ENCODE data around the gene PTGES2. TPM values are rescaled to one million over a fixed set of nuclear protein-coding genes. Genes with fewer than 3 reads are reported as not detected.

PTGES2 gene
- total RNA-seq, result 68.0 TPM

DNA sequence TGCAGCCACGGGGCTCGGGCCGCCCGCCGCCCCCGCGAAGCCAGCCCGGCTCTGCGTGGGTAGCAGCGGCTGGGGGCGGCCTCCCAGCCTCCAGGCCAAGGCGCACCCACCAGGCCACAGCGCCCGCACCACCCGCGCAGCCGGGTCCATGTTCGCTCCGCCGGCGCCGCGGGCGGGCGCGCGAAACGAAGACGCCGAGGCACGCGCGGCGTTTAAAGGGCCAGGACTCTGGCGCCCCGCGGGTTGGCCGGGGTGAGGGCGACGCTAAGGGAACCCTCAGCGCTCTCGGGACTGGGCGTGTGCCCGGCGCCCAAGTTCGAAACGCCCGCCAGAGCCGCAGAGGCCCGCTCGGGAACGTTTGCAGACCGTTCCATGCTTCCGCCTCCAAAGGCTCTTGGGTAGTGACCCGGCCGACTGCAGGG is at the start of gene PTGES2:
TSS of gene PTGES2 (minus strand) at position 162 of the 422 bp plus-strand sequence. CDS start at position 150, 12 bp downstream.

DNA sequence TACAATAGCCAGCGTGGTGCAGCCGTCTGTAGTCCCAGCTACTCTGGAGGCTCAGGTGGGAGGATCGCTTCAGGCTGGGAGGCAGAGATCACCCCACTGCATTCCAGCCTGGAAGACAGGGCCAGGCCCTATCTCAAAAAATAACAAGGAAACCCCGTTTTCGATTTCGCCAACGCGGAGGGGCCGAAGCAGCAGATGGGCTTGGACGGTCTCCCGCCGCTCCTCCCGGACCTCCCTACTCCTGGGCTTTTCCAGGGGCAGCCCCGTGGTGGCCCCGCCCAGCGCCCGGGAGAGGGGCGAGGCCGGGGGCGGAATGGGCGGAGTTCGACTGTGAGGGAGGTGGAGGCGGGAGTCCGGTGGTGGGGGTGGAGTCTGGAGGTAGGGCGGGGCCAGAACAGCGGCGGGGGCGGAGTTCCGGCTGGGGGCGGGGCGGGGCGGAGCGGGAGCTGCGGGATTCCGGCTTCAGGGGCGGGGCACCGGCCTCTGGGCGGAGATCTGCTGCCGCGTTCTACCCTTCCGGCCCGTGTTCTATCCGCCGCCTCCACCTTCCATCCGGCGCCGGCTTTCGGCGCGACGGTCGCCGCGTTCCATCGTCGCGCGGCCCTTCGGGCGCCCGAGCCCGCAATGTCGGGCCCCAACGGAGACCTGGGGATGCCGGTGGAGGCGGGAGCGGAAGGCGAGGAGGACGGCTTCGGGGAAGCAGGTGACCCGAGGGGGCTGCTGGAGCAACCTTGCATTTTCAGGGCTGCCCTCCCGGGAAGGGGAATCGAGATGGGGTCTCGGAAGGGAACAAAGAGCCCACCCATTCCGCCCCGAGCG is 32.5 kb upstream of the PTGES2 start, which contains the start of gene BBLN:
TSS of gene BBLN (plus strand) at position 482 of the 819 bp plus-strand sequence. CDS start at position 625, 143 bp downstream.

DNA sequence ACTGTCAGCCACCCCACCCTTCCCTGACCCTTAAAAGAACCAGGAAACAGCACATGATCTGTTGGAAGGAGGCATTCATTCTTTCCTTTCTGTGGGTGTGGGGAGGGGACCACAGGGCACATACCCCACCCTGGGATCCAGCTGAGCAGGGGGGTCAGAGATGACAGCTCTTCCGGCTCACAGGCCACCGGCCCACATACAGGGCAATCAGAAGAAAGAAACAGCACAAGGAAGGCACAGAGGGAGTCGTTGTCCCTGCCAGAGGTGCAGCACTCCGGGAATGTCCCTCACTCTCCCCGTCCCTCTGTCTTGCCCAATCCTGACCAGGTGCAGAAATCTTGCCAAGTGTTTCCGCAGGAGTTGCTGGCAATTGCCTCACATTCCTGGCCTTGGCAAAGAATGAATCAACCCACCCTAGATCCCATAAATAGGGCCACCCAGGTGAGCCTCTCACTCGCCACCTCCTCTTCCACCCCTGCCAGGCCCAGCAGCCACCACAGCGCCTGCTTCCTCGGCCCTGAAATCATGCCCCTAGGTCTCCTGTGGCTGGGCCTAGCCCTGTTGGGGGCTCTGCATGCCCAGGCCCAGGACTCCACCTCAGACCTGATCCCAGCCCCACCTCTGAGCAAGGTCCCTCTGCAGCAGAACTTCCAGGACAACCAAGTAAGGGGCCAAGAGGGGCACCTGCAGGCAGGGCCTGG is 21.6 kb upstream of the PTGES2 start, which contains the start of gene LCN2:
TSS of gene LCN2 (plus strand) at position 453 of the 701 bp plus-strand sequence. CDS start at position 526, 73 bp downstream.

Other genes with a start within 250 kb of the PTGES2 start
- gene ST6GALNAC6, start 228.1 kb downstream of the PTGES2 start, total RNA-seq, result 31.2 TPM
- gene ST6GALNAC4, start 210.7 kb downstream of the PTGES2 start, total RNA-seq, result 28.8 TPM
- gene PIP5KL1, start 197.0 kb downstream of the PTGES2 start, total RNA-seq, result 2.3 TPM
- 15.9 TPM for gene DPM2, start 189.9 kb downstream of the PTGES2 start, total RNA-seq
- gene EEIG1, start 146.7 kb downstream of the PTGES2 start, total RNA-seq, result 14.0 TPM
- gene NAIF1, start 60.4 kb downstream of the PTGES2 start, total RNA-seq, result 13.6 TPM
- 32.7 TPM for gene SLC25A25, start 59.5 kb downstream of the PTGES2 start, total RNA-seq
- 7.1 TPM for gene LCN2, start 21.7 kb upstream of the PTGES2 start, total RNA-seq
- 46.3 TPM for gene BBLN, start 32.5 kb upstream of the PTGES2 start, total RNA-seq
- gene CIZ1, start 63.8 kb upstream of the PTGES2 start, total RNA-seq, result 43.8 TPM
- gene DNM1, start 75.7 kb upstream of the PTGES2 start, total RNA-seq, result 71.9 TPM
- gene GOLGA2, start 148.3 kb upstream of the PTGES2 start, total RNA-seq, result 84.7 TPM
- gene SWI5, start 148.5 kb upstream of the PTGES2 start, total RNA-seq, result 25.7 TPM
- 26.6 TPM for gene TRUB2, start 194.7 kb upstream of the PTGES2 start, total RNA-seq
- gene COQ4, start 195.1 kb upstream of the PTGES2 start, total RNA-seq, result 61.0 TPM
- gene SLC27A4, start 212.8 kb upstream of the PTGES2 start, total RNA-seq, result 23.7 TPM
- gene URM1, start 243.6 kb upstream of the PTGES2 start, total RNA-seq, result 38.7 TPM